Retinal pigment epithelial cell (primary cell): ENCODE results near the gene PLXNC1.

Experiments used
- DNase-seq: peaks from one replicate; pipeline ENCODE4 v3.0.0-alpha.2; 2010; ENCODE audit warnings: low read depth
- H3K4me3 ChIP-seq: 2 replicates; pipeline ENCODE4 v1.5.1; 2011; ENCODE audit warnings: mild to moderate bottlenecking, low read length, control low read depth, moderate library complexity
- CTCF ChIP-seq: conservative IDR thresholded peaks from 2 replicates; pipeline ENCODE4 v1.5.1; 2011; ENCODE audit warnings: low read depth, low read length, control low read depth, inconsistent platforms

PLXNC1 gene

DNA sequence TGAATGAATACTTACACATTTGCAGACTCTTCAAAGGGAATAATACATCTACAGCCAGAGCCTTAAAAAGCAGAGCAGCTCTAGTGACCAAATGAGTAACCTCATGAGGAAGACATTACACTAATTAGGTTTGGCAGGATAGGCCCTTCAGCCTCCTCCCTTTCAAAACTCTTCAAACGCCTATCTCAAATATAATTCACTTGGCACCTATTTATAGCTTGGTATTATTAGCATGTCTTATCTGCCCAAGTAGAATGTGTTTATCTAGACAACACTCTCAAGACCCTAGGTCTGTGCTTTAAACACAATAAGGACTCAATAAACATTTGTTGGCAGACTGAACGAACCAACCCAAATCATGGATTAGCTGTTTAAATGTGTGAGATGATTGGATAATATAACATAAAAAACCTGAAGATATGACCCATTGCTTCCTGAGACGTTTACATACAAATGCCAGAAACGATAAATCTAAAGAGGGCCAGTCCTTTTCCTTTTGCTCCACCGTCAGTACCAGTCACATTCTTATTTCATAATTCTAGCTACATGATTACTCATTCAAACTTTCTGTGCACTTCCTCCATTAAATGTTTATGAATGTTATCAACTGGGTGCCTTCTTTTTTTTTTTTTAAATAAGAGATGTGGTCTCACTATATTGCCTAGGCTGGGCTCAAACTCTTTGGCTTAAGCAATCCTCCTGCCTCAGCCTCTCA, 188.0 kb downstream of the PLXNC1 start:
- H3K4me3 ChIP-seq = no peak overlapping the region
- no peak for DNase-seq
- TF ChIP-seq CTCF = no peak

- TF ChIP-seq CTCF = no peak
- no peak overlapping the region for H3K4me3 ChIP-seq
- DNase-seq = no peak
Measured at GRCh38 chr12:94338006-94338794, 189.8 kb downstream of the PLXNC1 start.

DNA sequence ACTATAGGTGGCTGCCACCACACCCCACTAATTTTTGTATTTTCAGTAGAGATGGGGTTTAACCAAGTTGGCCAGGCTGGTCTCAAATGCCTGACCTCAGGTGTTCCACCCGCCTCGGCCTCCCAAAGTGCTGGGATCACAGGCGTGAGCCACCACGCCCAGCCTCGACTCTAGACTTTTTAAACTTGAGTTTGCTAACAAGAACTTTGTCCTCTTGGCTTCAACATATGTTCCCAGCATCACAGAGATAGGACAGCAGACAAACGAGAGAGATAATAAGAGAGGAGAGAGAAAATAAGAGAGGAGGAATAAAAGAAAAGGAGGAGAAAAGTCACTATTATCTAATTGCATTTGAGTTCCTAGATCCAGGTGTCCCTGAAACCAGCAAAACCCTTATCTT, 192.2 kb downstream of the PLXNC1 start:
- no peak overlapping the region for H3K4me3 ChIP-seq
- no peak for DNase-seq
- TF ChIP-seq CTCF = no peak

DNA sequence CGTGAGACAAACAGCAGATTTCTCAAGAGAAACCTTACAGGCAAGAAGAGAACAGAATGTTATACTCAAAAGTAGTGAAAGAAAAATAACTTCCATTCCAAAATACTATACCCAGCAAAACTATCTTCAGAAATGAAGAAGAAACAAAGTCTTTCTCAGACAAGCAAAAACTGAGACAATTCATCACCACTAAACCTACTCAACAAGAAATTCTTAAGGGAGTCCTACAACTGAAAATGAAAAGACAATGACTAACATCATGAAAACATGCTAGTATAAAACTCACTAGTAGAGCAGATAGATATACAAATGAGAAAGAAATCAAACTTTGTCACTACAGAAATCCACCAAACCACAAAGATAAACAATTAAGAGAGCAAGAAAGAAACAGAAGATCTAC, 204.8 kb downstream of the PLXNC1 start:
- no peak overlapping the region for H3K4me3 ChIP-seq
- DNase-seq = no peak
- no peak for TF ChIP-seq CTCF
